G401.6 (cell line): ENCODE data around the gene ELOVL6.

Experiments
- FAIRE-seq: peaks from 2 replicates; lab custom pipeline; 2012; peaks lifted over from hg19 to GRCh38; lab: Jason Lieb, UNC

The ELOVL6 gene

GRCh38 chr4:110022457-110022856 is 176.0 kb downstream of the ELOVL6 start:
- FAIRE-seq = no peak

GRCh38 chr4:110020646-110021443 is 177.6 kb downstream of the ELOVL6 start:
- no peak for FAIRE-seq

- peak; percentile 13 for FAIRE-seq
Observed at GRCh38 chr4:110020139-110020538, 178.3 kb downstream of the ELOVL6 start.

- FAIRE-seq = peak; percentile 28
Observed at GRCh38 chr4:110019153-110019552, 179.3 kb downstream of the ELOVL6 start.

GRCh38 chr4:110014233-110014632 is 184.2 kb downstream of the ELOVL6 start:
- no peak for FAIRE-seq

- FAIRE-seq = no peak
Observed at GRCh38 chr4:110012917-110013316, 185.5 kb downstream of the ELOVL6 start.

- no peak for FAIRE-seq
Observed at GRCh38 chr4:110010797-110011196, 187.6 kb downstream of the ELOVL6 start.

GRCh38 chr4:110009550-110009949 is 188.9 kb downstream of the ELOVL6 start:
- no peak for FAIRE-seq

GRCh38 chr4:110008540-110008939 is 189.9 kb downstream of the ELOVL6 start:
- no peak for FAIRE-seq

GRCh38 chr4:110007217-110007616 is 191.2 kb downstream of the ELOVL6 start:
- no peak for FAIRE-seq

- FAIRE-seq = peak; percentile 96
Observed at GRCh38 chr4:110005461-110006056, 192.9 kb downstream of the ELOVL6 start.

- no peak for FAIRE-seq
Observed at GRCh38 chr4:110004556-110004955, 193.9 kb downstream of the ELOVL6 start.

- FAIRE-seq = no peak
Observed at GRCh38 chr4:110003401-110004187, 194.8 kb downstream of the ELOVL6 start.

- FAIRE-seq = no peak
Observed at GRCh38 chr4:110002326-110002725, 196.1 kb downstream of the ELOVL6 start.

GRCh38 chr4:109999585-109999912 is 198.9 kb downstream of the ELOVL6 start:
- FAIRE-seq = no peak

- peak; percentile 89 for FAIRE-seq
Observed at GRCh38 chr4:109998867-109999584, 199.4 kb downstream of the ELOVL6 start.

- FAIRE-seq = no peak
Observed at GRCh38 chr4:109996526-109996925, 201.9 kb downstream of the ELOVL6 start.
